SH-SY5Y (cell line): ENCODE measurements around the gene DSCAM.

ENCODE experiments used
- GATA2 ChIP-seq: IDR thresholded peaks from 2 replicates; pipeline ENCODE4 v1.6.1; 2011; ENCODE audit warnings: mild to moderate bottlenecking, low read depth, low read length
- GATA3 ChIP-seq: IDR thresholded peaks from 2 replicates; pipeline ENCODE4 v1.6.1; 2011; ENCODE audit warnings: low read depth, mild to moderate bottlenecking, low read length, moderate library complexity

- TF ChIP-seq GATA3 (no peak), GATA2 (no peak)
Observed at GRCh38 chr21:40631211-40631610, 215.7 kb downstream of the DSCAM start.
